BE2C (cell line): ENCODE results near the gene CLDN8.

Experiments
- DNase-seq: peaks from one replicate; pipeline ENCODE4 v3.0.0-alpha.2; 2020
- H3K27me3 ChIP-seq: fragments of 250-450 bp; sonication (Bioruptor Pico); 2 replicates; pipeline ENCODE4 v1.5.1; 2020; ENCODE audit warnings: mild to moderate bottlenecking
- H3K36me3 ChIP-seq: fragments of 250-450 bp; sonication (Bioruptor Pico); 2 replicates; pipeline ENCODE4 v1.5.1; 2020; ENCODE audit warnings: mild to moderate bottlenecking
- H3K4me1 ChIP-seq: fragments of 250-450 bp; sonication (Bioruptor Pico); 2 replicates; pipeline ENCODE4 v1.5.1; 2020
- H3K4me3 ChIP-seq: 2 replicates; pipeline ENCODE4 v1.5.1; 2011; ENCODE audit warnings: low read depth, low read length
- H3K9me3 ChIP-seq: fragments of 250-450 bp; sonication (Bioruptor Pico); 2 replicates; pipeline ENCODE4 v1.5.1; 2020
- CTCF ChIP-seq: IDR thresholded peaks from 2 replicates; pipeline ENCODE4 v1.5.1; 2012; ENCODE audit warnings: mild to moderate bottlenecking, low read depth, low read length

Gene CLDN8

DNA sequence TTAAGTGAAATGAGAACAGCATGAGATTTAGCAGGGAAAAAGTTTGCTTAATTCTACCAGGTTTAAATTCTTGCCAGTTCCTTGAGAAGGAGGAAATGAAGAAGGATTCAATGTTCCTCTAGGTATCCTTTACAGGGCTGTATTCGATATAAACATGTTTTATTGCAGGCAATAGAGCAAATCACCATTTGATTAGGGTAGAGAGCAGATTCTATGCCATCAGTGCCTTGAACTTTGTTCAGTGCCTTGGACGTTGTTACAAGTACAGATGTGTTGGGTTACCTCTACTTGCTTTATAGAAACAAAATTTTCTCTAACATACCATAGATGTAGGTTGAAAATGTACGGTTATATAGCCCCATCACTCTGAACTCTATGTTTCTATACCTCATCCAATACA lies 18.2 kb upstream of the CLDN8 start:
- no peaks in the 10 kb centered on the region for H3K9me3 ChIP-seq

DNA sequence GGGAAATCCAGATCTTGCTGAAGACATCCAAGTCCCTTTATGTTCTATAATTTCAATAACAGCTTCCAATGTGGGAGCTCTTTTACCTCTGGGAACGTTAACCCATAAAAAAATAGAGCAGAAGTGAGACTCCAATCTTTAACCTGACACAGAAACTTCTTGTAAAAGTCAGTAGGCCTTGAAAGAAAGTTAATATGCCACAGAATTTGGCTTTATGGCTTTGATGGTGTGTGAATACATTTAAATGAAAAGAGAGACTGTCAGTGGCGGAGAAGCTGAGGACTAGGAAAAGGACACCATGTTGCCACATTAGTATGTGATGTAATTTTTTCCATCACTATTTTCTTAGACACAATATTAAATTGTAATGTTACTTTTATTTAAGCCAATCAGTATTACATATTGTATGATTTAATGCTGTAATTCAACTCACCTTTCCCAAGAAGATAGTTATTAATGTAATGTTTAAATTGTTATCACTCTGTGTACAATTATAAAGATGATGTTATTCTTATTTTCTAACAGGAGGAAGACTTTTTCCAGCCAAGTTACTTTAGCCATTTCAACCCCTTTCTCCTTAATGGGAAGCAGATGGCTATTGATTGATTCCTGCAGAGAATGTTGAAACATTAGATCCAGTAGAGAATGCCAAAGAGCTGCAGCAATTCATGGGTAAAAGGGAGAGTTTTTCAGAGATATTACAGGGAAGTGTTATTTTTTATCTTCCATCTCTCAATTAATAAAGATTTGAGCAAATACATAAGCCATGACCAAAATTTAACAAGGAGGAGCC lies 17.5 kb upstream of the CLDN8 start:
- no peak for TF ChIP-seq CTCF
- Histone ChIP-seq H3K27me3 (no peaks in the 10 kb centered on the region), H3K4me3 (no peak overlapping the region), H3K36me3 (no peaks in the 10 kb centered on the region), H3K4me1 (no peaks in the 10 kb centered on the region), H3K9me3 (no peaks in the 10 kb centered on the region)
- no peak for DNase-seq

More for the DNA sequence above, 18.2 kb upstream of the CLDN8 start:
- H3K4me1 ChIP-seq, result no peaks in the 10 kb centered on the region
- H3K27me3 ChIP-seq, result no peaks in the 10 kb centered on the region
- no peak overlapping the region for H3K4me3 ChIP-seq
- no peak for DNase-seq
- H3K36me3 ChIP-seq, result no peaks in the 10 kb centered on the region
- no peak for TF ChIP-seq CTCF

DNA sequence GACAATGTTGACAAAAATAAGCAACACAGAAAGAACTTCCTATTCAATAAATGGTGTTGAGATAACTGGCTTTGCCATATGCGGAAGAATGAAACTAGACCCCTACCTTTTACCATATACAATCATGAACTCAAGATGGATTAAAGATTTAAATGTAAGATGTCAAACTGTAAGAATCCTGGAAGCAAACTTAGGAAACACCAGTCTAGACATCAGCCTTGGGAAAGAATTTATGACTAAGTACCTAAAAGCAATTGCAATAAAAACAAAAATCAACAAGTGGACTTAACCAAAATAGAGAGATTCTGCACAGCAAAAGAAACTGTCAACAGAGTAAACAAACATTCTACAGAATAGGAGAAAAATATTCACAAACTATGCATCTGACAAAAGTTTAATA lies 16.1 kb upstream of the CLDN8 start:
- Histone ChIP-seq H3K4me3 (no peak overlapping the region), H3K9me3 (no peaks in the 10 kb centered on the region), H3K4me1 (no peaks in the 10 kb centered on the region), H3K36me3 (no peaks in the 10 kb centered on the region), H3K27me3 (no peaks in the 10 kb centered on the region)
- DNase-seq, result no peak
- TF ChIP-seq CTCF, result no peak

- Histone ChIP-seq H3K9me3 (no peaks in the 10 kb centered on the region), H3K4me1 (no peaks in the 10 kb centered on the region), H3K27me3 (no peaks in the 10 kb centered on the region), H3K36me3 (no peaks in the 10 kb centered on the region), H3K4me3 (no peak overlapping the region)
- TF ChIP-seq CTCF, result no peak
- no peak for DNase-seq
Measured at GRCh38 chr21:30227633-30228404, 11.9 kb upstream of the CLDN8 start.

DNA sequence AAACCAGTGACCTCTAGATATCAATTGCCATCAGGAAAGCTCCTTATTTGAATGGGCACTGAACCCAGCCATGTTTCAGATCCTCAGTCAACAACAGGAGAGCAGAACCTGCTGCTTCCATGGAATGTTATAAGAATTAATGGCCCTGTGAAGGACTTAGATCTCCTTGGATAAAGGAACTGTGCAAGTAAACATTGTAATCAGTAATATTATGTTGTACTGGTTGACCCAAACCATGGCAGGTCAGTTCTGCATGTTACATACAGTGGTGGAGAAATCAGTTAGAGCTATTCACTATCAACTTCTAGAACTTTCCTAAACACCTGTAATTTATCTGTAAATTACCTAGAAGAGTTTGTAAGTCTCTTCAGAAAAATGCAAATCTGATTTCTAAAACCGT lies 11.2 kb upstream of the CLDN8 start:
- Histone ChIP-seq H3K27me3 (no peaks in the 10 kb centered on the region), H3K36me3 (no peaks in the 10 kb centered on the region), H3K4me3 (no peak overlapping the region), H3K9me3 (no peaks in the 10 kb centered on the region), H3K4me1 (no peaks in the 10 kb centered on the region)
- no peak for TF ChIP-seq CTCF
- DNase-seq, result no peak

DNA sequence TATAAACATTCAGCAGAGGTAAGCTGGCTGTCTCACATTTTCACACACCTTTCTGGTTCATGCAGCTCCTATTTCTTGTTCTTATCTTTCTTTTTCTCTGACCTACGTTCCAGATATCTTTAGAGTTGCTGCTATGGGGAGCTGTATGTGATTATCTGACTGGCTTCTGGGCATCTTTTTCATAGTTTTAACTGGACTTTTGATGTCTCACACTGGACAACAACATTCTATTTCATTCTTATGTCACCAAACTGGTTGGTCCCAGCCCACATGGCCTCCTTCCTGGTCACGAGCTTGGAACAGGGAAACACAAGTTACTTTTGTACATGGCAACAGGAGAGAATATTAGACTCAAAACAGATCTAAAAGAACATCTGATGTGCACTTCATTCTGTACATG lies 7.7 kb upstream of the CLDN8 start:
- DNase-seq, result no peak
- no peaks in the 10 kb centered on the region for H3K36me3 ChIP-seq
- H3K9me3 ChIP-seq, result no peaks in the 10 kb centered on the region
- no peak for TF ChIP-seq CTCF
- no peaks in the 10 kb centered on the region for H3K4me1 ChIP-seq
- no peaks in the 10 kb centered on the region for H3K27me3 ChIP-seq
- no peak overlapping the region for H3K4me3 ChIP-seq
